Activated T-helper 17 cell treated with anti-CD3 and anti-CD28 coated beads, Interleukin-2, amount 50 U/mL, for 72 hours (primary cell): Measurements from ENCODE around the gene ZSCAN31. TPM values are rescaled to one million over a fixed set of nuclear protein-coding genes. Genes with fewer than 3 reads are reported as not detected.
A peak's percentile ranks its signal among the peaks of the same experiment; 100 is the strongest.
"Not testable (repeated sequence)": the region's sequence is repeated elsewhere in the genome, so short reads cannot be mapped to it uniquely, and the experiment has no call there.

Experiments used
- ATAC-seq: fragments of 150-1000 bp; cut with Tn5 transposase; replicated peaks from 2 replicates; pipeline ENCODE4 v1.10.0; 2021; ENCODE audit warnings: mild to moderate bottlenecking, moderate library complexity
- H3K27ac Mint-ChIP-seq: one replicate; pipeline ENCODE4 v1.8.0; 2022; ENCODE audit warnings: mixed read lengths
- H3K27me3 Mint-ChIP-seq: one replicate; pipeline ENCODE4 v1.8.0; 2022; ENCODE audit warnings: mixed read lengths
- H3K36me3 Mint-ChIP-seq: one replicate; pipeline ENCODE4 v1.8.0; 2022; ENCODE audit warnings: low read depth, mild to moderate bottlenecking, mixed read lengths
- H3K4me1 Mint-ChIP-seq: one replicate; pipeline ENCODE4 v1.8.0; 2022; ENCODE audit warnings: mixed read lengths
- H3K4me3 Mint-ChIP-seq: one replicate; pipeline ENCODE4 v1.8.0; 2022; ENCODE audit warnings: mild to moderate bottlenecking, mixed read lengths
- H3K9me3 Mint-ChIP-seq: one replicate; pipeline ENCODE4 v1.8.0; 2022; ENCODE audit warnings: mixed read lengths
- total RNA-seq, 2 donors: library from RNA; stranded (reverse); gene quantifications; one replicate each; pipeline ENCODE4 v1.2.3, GENCODE V29; 2022

ZSCAN31 gene
- 1 to 10 TPM in 1 of 2 donors, under 1 TPM in 1; 0.63 to 1.0 TPM for total RNA-seq

- H3K27ac Mint-ChIP-seq = no peak within 1 kb of the TSS
- H3K27me3 Mint-ChIP-seq = no peaks in the 10 kb centered on the region
- H3K4me3 Mint-ChIP-seq = no peak within 1 kb of the TSS
- H3K36me3 Mint-ChIP-seq = no peaks in the 10 kb centered on the region
- H3K4me1 Mint-ChIP-seq = peaks cover 4% of the 10 kb centered on the region
- peaks cover 3% of the 10 kb centered on the region for H3K9me3 Mint-ChIP-seq
- ATAC-seq = peak; percentile 89
These were observed at the start of gene ZSCAN31 for GRCh38 chr6:28335564-28336283. TSS of gene ZSCAN31 (minus strand) at chr6:28336148. CDS start at chr6:28329683, 6,465 bp downstream.

GRCh38 chr6:28384143-28384533, 48.2 kb upstream of the ZSCAN31 start:
- no peak overlapping the region for H3K4me3 Mint-ChIP-seq
- ATAC-seq = no peak
- no peak overlapping the region for H3K27ac Mint-ChIP-seq
- peaks cover 5% of the 10 kb centered on the region for H3K4me1 Mint-ChIP-seq
- peaks cover 84% of the 10 kb centered on the region for H3K36me3 Mint-ChIP-seq
- no peaks in the 10 kb centered on the region for H3K9me3 Mint-ChIP-seq
- no peaks in the 10 kb centered on the region for H3K27me3 Mint-ChIP-seq

- H3K4me1 Mint-ChIP-seq = peaks cover 4% of the 10 kb centered on the region
- H3K27me3 Mint-ChIP-seq = no peaks in the 10 kb centered on the region
- H3K27ac Mint-ChIP-seq = no peak overlapping the region
- no peak for ATAC-seq
- H3K9me3 Mint-ChIP-seq = no peaks in the 10 kb centered on the region
- peaks cover 79% of the 10 kb centered on the region for H3K36me3 Mint-ChIP-seq
- H3K4me3 Mint-ChIP-seq = peak overlapping the region; percentile 27
These were observed 47.5 kb upstream of the ZSCAN31 start for GRCh38 chr6:28383235-28384142.

GRCh38 chr6:28380381-28380780, 44.4 kb upstream of the ZSCAN31 start:
- Mint-ChIP-seq H3K27ac (no peak overlapping the region), H3K4me1 (no peaks in the 10 kb centered on the region), H3K36me3 (peaks cover 58% of the 10 kb centered on the region), H3K9me3 (no peaks in the 10 kb centered on the region), H3K4me3 (no peak overlapping the region), H3K27me3 (no peaks in the 10 kb centered on the region)
- no peak for ATAC-seq

- Mint-ChIP-seq H3K9me3 (no peaks in the 10 kb centered on the region), H3K4me3 (no peak overlapping the region), H3K36me3 (peaks cover 43% of the 10 kb centered on the region), H3K27ac (no peak overlapping the region), H3K27me3 (no peaks in the 10 kb centered on the region), H3K4me1 (no peaks in the 10 kb centered on the region)
- no peak for ATAC-seq
These were observed 42.7 kb upstream of the ZSCAN31 start for GRCh38 chr6:28378644-28379043.

- H3K4me1 Mint-ChIP-seq = no peaks in the 10 kb centered on the region
- no peaks in the 10 kb centered on the region for H3K27me3 Mint-ChIP-seq
- ATAC-seq = no peak
- peaks cover 37% of the 10 kb centered on the region for H3K36me3 Mint-ChIP-seq
- H3K9me3 Mint-ChIP-seq = no peaks in the 10 kb centered on the region
- H3K4me3 Mint-ChIP-seq = no peak overlapping the region
- no peak overlapping the region for H3K27ac Mint-ChIP-seq
These were observed 41.9 kb upstream of the ZSCAN31 start for GRCh38 chr6:28377879-28378278.

- H3K27me3 Mint-ChIP-seq = no peaks in the 10 kb centered on the region
These were observed 38.0 kb upstream of the ZSCAN31 start for GRCh38 chr6:28373925-28374324.

GRCh38 chr6:28371706-28372451, 35.9 kb upstream of the ZSCAN31 start:
- Mint-ChIP-seq H3K9me3 (no peaks in the 10 kb centered on the region), H3K27ac (no peak overlapping the region)

More at GRCh38 chr6:28373925-28374324, 38.0 kb upstream of the ZSCAN31 start:
- H3K4me3 Mint-ChIP-seq = no peak overlapping the region
- no peak overlapping the region for H3K27ac Mint-ChIP-seq
- H3K36me3 Mint-ChIP-seq = peaks cover 5% of the 10 kb centered on the region
- ATAC-seq = no peak
- no peaks in the 10 kb centered on the region for H3K9me3 Mint-ChIP-seq
- H3K4me1 Mint-ChIP-seq = no peaks in the 10 kb centered on the region

GRCh38 chr6:28371280-28371679, 35.3 kb upstream of the ZSCAN31 start:
- no peak for ATAC-seq
- Mint-ChIP-seq H3K4me1 (no peaks in the 10 kb centered on the region), H3K27me3 (no peaks in the 10 kb centered on the region), H3K9me3 (no peaks in the 10 kb centered on the region), H3K36me3 (peaks cover 5% of the 10 kb centered on the region), H3K27ac (no peak overlapping the region), H3K4me3 (no peak overlapping the region)

More at GRCh38 chr6:28371706-28372451, 35.9 kb upstream of the ZSCAN31 start:
- Mint-ChIP-seq H3K4me1 (no peaks in the 10 kb centered on the region), H3K27me3 (no peaks in the 10 kb centered on the region), H3K36me3 (no peaks in the 10 kb centered on the region), H3K4me3 (no peak overlapping the region)
- no peak for ATAC-seq

GRCh38 chr6:28370440-28370839, 34.5 kb upstream of the ZSCAN31 start:
- Mint-ChIP-seq H3K27ac (no peak overlapping the region), H3K36me3 (peaks cover 13% of the 10 kb centered on the region)

GRCh38 chr6:28369463-28369862, 33.5 kb upstream of the ZSCAN31 start:
- Mint-ChIP-seq H3K4me1 (no peaks in the 10 kb centered on the region), H3K36me3 (peaks cover 23% of the 10 kb centered on the region), H3K9me3 (no peaks in the 10 kb centered on the region), H3K27me3 (no peaks in the 10 kb centered on the region), H3K4me3 (no peak overlapping the region), H3K27ac (no peak overlapping the region)
- ATAC-seq = no peak

More at GRCh38 chr6:28370440-28370839, 34.5 kb upstream of the ZSCAN31 start:
- Mint-ChIP-seq H3K9me3 (no peaks in the 10 kb centered on the region), H3K4me3 (no peak overlapping the region), H3K4me1 (no peaks in the 10 kb centered on the region), H3K27me3 (no peaks in the 10 kb centered on the region)
- ATAC-seq = no peak

GRCh38 chr6:28368522-28368921, 32.6 kb upstream of the ZSCAN31 start:
- H3K27ac Mint-ChIP-seq = no peak overlapping the region
- H3K9me3 Mint-ChIP-seq = no peaks in the 10 kb centered on the region
- H3K4me3 Mint-ChIP-seq = no peak overlapping the region
- H3K27me3 Mint-ChIP-seq = no peaks in the 10 kb centered on the region
- H3K36me3 Mint-ChIP-seq = peaks cover 28% of the 10 kb centered on the region
- H3K4me1 Mint-ChIP-seq = no peaks in the 10 kb centered on the region
- ATAC-seq = no peak

GRCh38 chr6:28365590-28365989, 29.6 kb upstream of the ZSCAN31 start:
- not testable (repeated sequence) for H3K4me1 Mint-ChIP-seq, H3K9me3 Mint-ChIP-seq, H3K27ac Mint-ChIP-seq, H3K4me3 Mint-ChIP-seq, ATAC-seq, H3K27me3 Mint-ChIP-seq
- peaks cover 28% of the 10 kb centered on the region for H3K36me3 Mint-ChIP-seq

GRCh38 chr6:28360961-28361360, 25.0 kb upstream of the ZSCAN31 start:
- H3K4me1 Mint-ChIP-seq = no peaks in the 10 kb centered on the region

More at GRCh38 chr6:28360961-28361360, 25.0 kb upstream of the ZSCAN31 start:
- no peaks in the 10 kb centered on the region for H3K9me3 Mint-ChIP-seq
- no peak overlapping the region for H3K4me3 Mint-ChIP-seq
- no peak for ATAC-seq
- H3K27ac Mint-ChIP-seq = no peak overlapping the region
- no peaks in the 10 kb centered on the region for H3K27me3 Mint-ChIP-seq
- peaks cover 20% of the 10 kb centered on the region for H3K36me3 Mint-ChIP-seq
